ENCODE results near the gene ZNF438.

The ZNF438 gene

GRCh38 chr10:30847199-30847598, 184.5 kb downstream of the ZNF438 start:
- no peak overlapping the region for H3K9ac ChIP-seq (ENCODE audit: low read depth, low read length)
- H3K9me3 ChIP-seq (ENCODE audit: control insufficient read depth, insufficient read depth, low read length) = no peaks in the 10 kb centered on the region; the same call in 1 of the 2 replicates
- no peaks in the 10 kb centered on the region for H3K4me1 ChIP-seq (ENCODE audit: insufficient read depth, low read length)
- H3K36me3 ChIP-seq (ENCODE audit: insufficient read depth, low read length) = no peaks in the 10 kb centered on the region

GRCh38 chr10:30846710-30847109, 185.0 kb downstream of the ZNF438 start:
- no peaks in the 10 kb centered on the region for H3K36me3 ChIP-seq (ENCODE audit: insufficient read depth, low read length)
- no peak overlapping the region for H3K9ac ChIP-seq (ENCODE audit: low read depth, low read length)
- H3K9me3 ChIP-seq (ENCODE audit: control insufficient read depth, insufficient read depth, low read length) = no peaks in the 10 kb centered on the region; the same call in 1 of the 2 replicates
- H3K4me1 ChIP-seq (ENCODE audit: insufficient read depth, low read length) = no peaks in the 10 kb centered on the region

GRCh38 chr10:30842894-30843293, 188.8 kb downstream of the ZNF438 start:
- Histone ChIP-seq H3K36me3 (ENCODE audit: insufficient read depth, low read length) (no peaks in the 10 kb centered on the region), H3K9ac (ENCODE audit: low read depth, low read length) (no peak overlapping the region), H3K4me1 (ENCODE audit: insufficient read depth, low read length) (no peaks in the 10 kb centered on the region), H3K9me3 (ENCODE audit: control insufficient read depth, insufficient read depth, low read length) (no peaks in the 10 kb centered on the region; the same call in 1 of the 2 replicates)

GRCh38 chr10:30842185-30842584, 189.5 kb downstream of the ZNF438 start:
- Histone ChIP-seq H3K9ac (ENCODE audit: low read depth, low read length) (no peak overlapping the region), H3K9me3 (ENCODE audit: control insufficient read depth, insufficient read depth, low read length) (no peaks in the 10 kb centered on the region; the same call in 1 of the 2 replicates), H3K4me1 (ENCODE audit: insufficient read depth, low read length) (no peaks in the 10 kb centered on the region), H3K36me3 (ENCODE audit: insufficient read depth, low read length) (no peaks in the 10 kb centered on the region)

GRCh38 chr10:30840395-30841050, 191.1 kb downstream of the ZNF438 start:
- Histone ChIP-seq H3K9ac (ENCODE audit: low read depth, low read length) (no peak overlapping the region), H3K36me3 (ENCODE audit: insufficient read depth, low read length) (no peaks in the 10 kb centered on the region), H3K4me1 (ENCODE audit: insufficient read depth, low read length) (no peaks in the 10 kb centered on the region), H3K9me3 (ENCODE audit: control insufficient read depth, insufficient read depth, low read length) (no peaks in the 10 kb centered on the region)

GRCh38 chr10:30839652-30840051, 192.0 kb downstream of the ZNF438 start:
- no peaks in the 10 kb centered on the region for H3K36me3 ChIP-seq (ENCODE audit: insufficient read depth, low read length)
- H3K9ac ChIP-seq (ENCODE audit: low read depth, low read length) = no peak overlapping the region
- H3K9me3 ChIP-seq (ENCODE audit: control insufficient read depth, insufficient read depth, low read length) = no peaks in the 10 kb centered on the region
- H3K4me1 ChIP-seq (ENCODE audit: insufficient read depth, low read length) = no peaks in the 10 kb centered on the region

GRCh38 chr10:30836406-30836805, 195.3 kb downstream of the ZNF438 start:
- H3K9me3 ChIP-seq (ENCODE audit: control insufficient read depth, insufficient read depth, low read length) = no peaks in the 10 kb centered on the region

GRCh38 chr10:30835146-30835545, 196.5 kb downstream of the ZNF438 start:
- no peaks in the 10 kb centered on the region for H3K9me3 ChIP-seq (ENCODE audit: control insufficient read depth, insufficient read depth, low read length)
- no peaks in the 10 kb centered on the region for H3K36me3 ChIP-seq (ENCODE audit: insufficient read depth, low read length)
- H3K9ac ChIP-seq (ENCODE audit: low read depth, low read length) = no peak overlapping the region
- H3K4me1 ChIP-seq (ENCODE audit: insufficient read depth, low read length) = peaks cover 3% of the 10 kb centered on the region; the same call in 1 of the 2 replicates

More at GRCh38 chr10:30836406-30836805, 195.3 kb downstream of the ZNF438 start:
- Histone ChIP-seq H3K9ac (ENCODE audit: low read depth, low read length) (no peak overlapping the region), H3K36me3 (ENCODE audit: insufficient read depth, low read length) (no peaks in the 10 kb centered on the region), H3K4me1 (ENCODE audit: insufficient read depth, low read length) (peaks cover 3% of the 10 kb centered on the region; the same call in 1 of the 2 replicates)

- H3K4me1 ChIP-seq (ENCODE audit: insufficient read depth, low read length) = peaks cover 3% of the 10 kb centered on the region; the same call in 1 of the 2 replicates
- no peaks in the 10 kb centered on the region for H3K36me3 ChIP-seq (ENCODE audit: insufficient read depth, low read length)
- H3K9ac ChIP-seq (ENCODE audit: low read depth, low read length) = no peak overlapping the region
- H3K9me3 ChIP-seq (ENCODE audit: control insufficient read depth, insufficient read depth, low read length) = no peaks in the 10 kb centered on the region
These were observed 197.0 kb downstream of the ZNF438 start for GRCh38 chr10:30834651-30835050.

GRCh38 chr10:30834153-30834552, 197.5 kb downstream of the ZNF438 start:
- no peaks in the 10 kb centered on the region for H3K9me3 ChIP-seq (ENCODE audit: control insufficient read depth, insufficient read depth, low read length)
- no peaks in the 10 kb centered on the region for H3K36me3 ChIP-seq (ENCODE audit: insufficient read depth, low read length)
- peaks cover 3% of the 10 kb centered on the region; the same call in 1 of the 2 replicates for H3K4me1 ChIP-seq (ENCODE audit: insufficient read depth, low read length)
- H3K9ac ChIP-seq (ENCODE audit: low read depth, low read length) = no peak overlapping the region

- Histone ChIP-seq H3K9ac (ENCODE audit: low read depth, low read length) (no peak overlapping the region), H3K36me3 (ENCODE audit: insufficient read depth, low read length) (no peaks in the 10 kb centered on the region), H3K4me1 (ENCODE audit: insufficient read depth, low read length) (peaks cover 3% of the 10 kb centered on the region; the same call in 1 of the 2 replicates), H3K9me3 (ENCODE audit: control insufficient read depth, insufficient read depth, low read length) (no peaks in the 10 kb centered on the region)
These were observed 198.1 kb downstream of the ZNF438 start for GRCh38 chr10:30833628-30833970.

GRCh38 chr10:30832749-30833627, 198.7 kb downstream of the ZNF438 start:
- no peaks in the 10 kb centered on the region for H3K36me3 ChIP-seq (ENCODE audit: insufficient read depth, low read length)
- peaks cover 3% of the 10 kb centered on the region; the same call in 1 of the 2 replicates for H3K4me1 ChIP-seq (ENCODE audit: insufficient read depth, low read length)
- H3K9me3 ChIP-seq (ENCODE audit: control insufficient read depth, insufficient read depth, low read length) = no peaks in the 10 kb centered on the region
- no peak overlapping the region for H3K9ac ChIP-seq (ENCODE audit: low read depth, low read length)

- Histone ChIP-seq H3K9me3 (ENCODE audit: control insufficient read depth, insufficient read depth, low read length) (no peaks in the 10 kb centered on the region), H3K36me3 (ENCODE audit: insufficient read depth, low read length) (no peaks in the 10 kb centered on the region), H3K4me1 (ENCODE audit: insufficient read depth, low read length) (peaks cover 3% of the 10 kb centered on the region; the same call in 1 of the 2 replicates), H3K9ac (ENCODE audit: low read depth, low read length) (no peak overlapping the region)
These were observed 199.5 kb downstream of the ZNF438 start for GRCh38 chr10:30832001-30832748.

GRCh38 chr10:30831426-30831825, 200.2 kb downstream of the ZNF438 start:
- Histone ChIP-seq H3K9me3 (ENCODE audit: control insufficient read depth, insufficient read depth, low read length) (no peaks in the 10 kb centered on the region), H3K4me1 (ENCODE audit: insufficient read depth, low read length) (peaks cover 3% of the 10 kb centered on the region; the same call in 1 of the 2 replicates), H3K9ac (ENCODE audit: low read depth, low read length) (no peak overlapping the region), H3K36me3 (ENCODE audit: insufficient read depth, low read length) (no peaks in the 10 kb centered on the region)

Measured in ES-I3 (cell line).